ENCODE data around the gene RPS8.

- no peak for TF ChIP-seq POLR2A (IDR thresholded peaks at IDR 0.05; ENCODE audit: low read depth)
- no peak for TF ChIP-seq POLR2AphosphoS5 (IDR thresholded peaks at IDR 0.05)
- no peak for TF ChIP-seq CTCF (IDR thresholded peaks at IDR 0.05)
Observed at GRCh38 chr1:44743211-44743610, 32.1 kb upstream of the RPS8 start.

Measured in esophagus muscularis mucosa (tissue), 3 donors.